K562 (cell line): ENCODE data around the gene MALRD1.

ENCODE experiments used
- ELF4 ChIP-seq: fragments of 450-650 bp; formaldehyde crosslinking; IDR thresholded peaks from 2 replicates; pipeline ENCODE4 v1.4.0; 2022; ENCODE audit warnings: missing genetic modification characterization
- HDAC2 ChIP-seq: fragments of 450-650 bp; IDR thresholded peaks from 2 replicates; pipeline ENCODE4 v1.6.1; 2016; ENCODE audit warnings: mild to moderate bottlenecking
- SREBF2 ChIP-seq: sonication (generic); formaldehyde crosslinking; IDR thresholded peaks from 2 replicates; pipeline ENCODE4 v1.4.0; 2020; ENCODE audit warnings: mild to moderate bottlenecking, missing genetic modification reagents
- ZNF586 ChIP-seq: fragments of 450-650 bp; formaldehyde crosslinking; conservative IDR thresholded peaks from 2 replicates; pipeline ENCODE4 v1.4.0; 2020; ENCODE audit warnings: mild to moderate bottlenecking, moderate library complexity

DNA sequence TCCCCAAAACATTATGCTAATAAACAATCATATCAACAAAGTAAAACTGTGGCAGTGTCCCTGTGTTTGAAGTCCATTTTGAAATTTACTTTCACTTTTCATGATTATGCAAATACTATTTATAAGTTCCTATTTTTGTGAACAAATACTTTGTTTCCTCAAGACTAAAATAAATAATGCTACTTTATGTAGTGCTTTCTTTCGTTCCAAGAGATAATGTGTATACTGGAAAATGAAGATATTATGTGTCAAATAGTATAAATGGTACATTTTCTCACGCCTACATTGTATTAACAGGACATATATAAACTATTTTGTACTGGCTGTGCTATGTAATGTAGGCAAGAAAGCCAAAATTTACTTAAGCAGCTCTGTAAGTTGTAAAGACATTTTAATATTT, 136.3 kb downstream of the MALRD1 start:
- TF ChIP-seq SREBF2: no peak
- TF ChIP-seq HDAC2: no peak
- no peak for TF ChIP-seq ZNF586 (CRISPR knock-in tag)
- no peak for TF ChIP-seq ELF4 (CRISPR knock-in tag)
